Measurements from ENCODE around the gene ADGRF1.

The ADGRF1 gene

DNA sequence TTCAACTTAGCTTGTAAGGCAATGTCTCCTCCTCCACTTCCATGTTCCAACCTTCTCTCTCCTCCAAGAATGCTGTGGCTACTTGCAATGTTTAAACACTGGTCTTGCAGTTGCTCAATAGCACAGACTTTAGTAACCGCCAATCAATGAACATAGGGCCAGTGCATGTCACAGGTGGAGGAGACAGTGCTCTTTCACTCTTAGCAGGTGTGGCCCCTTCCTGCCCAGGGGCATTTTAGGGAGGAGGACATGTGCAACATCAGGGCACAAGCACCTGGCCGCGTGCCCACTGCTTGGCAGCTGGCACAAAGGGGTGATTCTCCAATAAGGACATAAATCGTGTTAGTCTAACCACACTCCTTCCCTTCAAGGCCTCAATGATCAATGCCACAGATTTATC, 41.3 kb downstream of the ADGRF1 start:
- H3K4me1 ChIP-seq (ENCODE audit: insufficient read depth, low read length, poor library complexity, severe bottlenecking) = no peaks in the 10 kb centered on the region
- no peaks in the 10 kb centered on the region for H4K20me1 ChIP-seq (ENCODE audit: insufficient read depth, low read length, poor library complexity, severe bottlenecking)
- no peaks in the 10 kb centered on the region for H3K9me3 ChIP-seq (ENCODE audit: insufficient read depth, low read depth, low read length)
- no peaks in the 10 kb centered on the region for H3K79me2 ChIP-seq (ENCODE audit: insufficient read depth, low read length)
- H3F3A ChIP-seq (ENCODE audit: low read depth) = no peaks in the 10 kb centered on the region
- no peaks in the 10 kb centered on the region for H3K9me2 ChIP-seq (replicated peaks; ENCODE audit: low read depth, low read length)
- H3K4me3 ChIP-seq (ENCODE audit: low read length, poor library complexity, severe bottlenecking) = no peak overlapping the region
- H3K4me2 ChIP-seq (ENCODE audit: low read depth, low read length, poor library complexity, severe bottlenecking) = no peak overlapping the region
- H3K27me3 ChIP-seq (ENCODE audit: insufficient read depth, low read length, poor library complexity, severe bottlenecking) = no peaks in the 10 kb centered on the region
- H2AFZ ChIP-seq (ENCODE audit: low read length) = no peak overlapping the region
- no peaks in the 10 kb centered on the region for H3K36me3 ChIP-seq (ENCODE audit: insufficient read depth, low read length)
- no peak overlapping the region for H3K9ac ChIP-seq (ENCODE audit: low read depth, low read length, poor library complexity, severe bottlenecking)
- TF ChIP-seq EZH2phosphoT487 (IDR thresholded peaks at IDR 0.05; ENCODE audit: borderline replicate concordance) = no peak
- TF ChIP-seq, protein P1, sequence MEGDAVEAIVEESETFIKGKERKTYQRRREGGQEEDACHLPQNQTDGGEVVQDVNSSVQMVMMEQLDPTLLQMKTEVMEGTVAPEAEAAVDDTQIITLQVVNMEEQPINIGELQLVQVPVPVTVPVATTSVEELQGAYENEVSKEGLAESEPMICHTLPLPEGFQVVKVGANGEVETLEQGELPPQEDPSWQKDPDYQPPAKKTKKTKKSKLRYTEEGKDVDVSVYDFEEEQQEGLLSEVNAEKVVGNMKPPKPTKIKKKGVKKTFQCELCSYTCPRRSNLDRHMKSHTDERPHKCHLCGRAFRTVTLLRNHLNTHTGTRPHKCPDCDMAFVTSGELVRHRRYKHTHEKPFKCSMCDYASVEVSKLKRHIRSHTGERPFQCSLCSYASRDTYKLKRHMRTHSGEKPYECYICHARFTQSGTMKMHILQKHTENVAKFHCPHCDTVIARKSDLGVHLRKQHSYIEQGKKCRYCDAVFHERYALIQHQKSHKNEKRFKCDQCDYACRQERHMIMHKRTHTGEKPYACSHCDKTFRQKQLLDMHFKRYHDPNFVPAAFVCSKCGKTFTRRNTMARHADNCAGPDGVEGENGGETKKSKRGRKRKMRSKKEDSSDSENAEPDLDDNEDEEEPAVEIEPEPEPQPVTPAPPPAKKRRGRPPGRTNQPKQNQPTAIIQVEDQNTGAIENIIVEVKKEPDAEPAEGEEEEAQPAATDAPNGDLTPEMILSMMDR (conservative IDR thresholded peaks at IDR 0.05; ENCODE audit: low read length) = no peak

DNA sequence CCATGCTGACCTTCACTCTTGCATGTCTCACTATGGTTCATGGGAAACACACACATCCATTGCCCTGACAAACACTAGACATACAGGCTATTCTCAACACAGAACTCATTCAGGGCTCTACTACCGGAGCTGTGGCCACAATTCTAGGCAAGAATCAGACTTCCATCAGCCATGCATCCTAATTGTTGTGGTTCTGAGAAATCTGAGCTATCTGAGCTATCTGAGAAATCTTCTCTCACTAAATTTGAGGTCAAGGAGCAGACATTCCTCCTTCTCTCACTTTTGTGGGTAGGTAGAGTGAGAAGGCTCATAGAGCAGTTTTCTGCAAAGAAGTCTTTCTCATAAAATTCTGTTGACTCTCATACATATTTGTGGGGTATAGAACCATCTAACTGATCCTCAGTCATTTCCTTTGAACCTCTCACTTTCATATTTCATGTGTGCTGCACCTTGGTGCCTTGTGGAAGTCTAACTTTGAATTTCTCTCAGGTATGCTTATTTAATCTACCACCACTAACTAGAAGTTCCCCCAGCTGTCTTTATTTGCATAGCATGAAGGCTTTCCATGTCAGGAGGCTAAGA, 43.6 kb downstream of the ADGRF1 start:
- no peaks in the 10 kb centered on the region for H4K20me1 ChIP-seq (ENCODE audit: insufficient read depth, low read length, poor library complexity, severe bottlenecking)
- TF ChIP-seq EZH2phosphoT487 (IDR thresholded peaks at IDR 0.05; ENCODE audit: borderline replicate concordance) = no peak
- TF ChIP-seq, protein P1 (conservative IDR thresholded peaks at IDR 0.05; ENCODE audit: low read length) = no peak
- no peak overlapping the region for H3K4me2 ChIP-seq (ENCODE audit: low read depth, low read length, poor library complexity, severe bottlenecking)
- H3K4me1 ChIP-seq (ENCODE audit: insufficient read depth, low read length, poor library complexity, severe bottlenecking) = no peaks in the 10 kb centered on the region
- H3K79me2 ChIP-seq (ENCODE audit: insufficient read depth, low read length) = no peaks in the 10 kb centered on the region
- no peaks in the 10 kb centered on the region for H3K36me3 ChIP-seq (ENCODE audit: insufficient read depth, low read length)
- no peak overlapping the region for H2AFZ ChIP-seq (ENCODE audit: low read length)
- no peaks in the 10 kb centered on the region for H3F3A ChIP-seq (ENCODE audit: low read depth)
- no peaks in the 10 kb centered on the region for H3K27me3 ChIP-seq (ENCODE audit: insufficient read depth, low read length, poor library complexity, severe bottlenecking)
- H3K9me3 ChIP-seq (ENCODE audit: insufficient read depth, low read depth, low read length) = no peaks in the 10 kb centered on the region
- no peak overlapping the region for H3K9ac ChIP-seq (ENCODE audit: low read depth, low read length, poor library complexity, severe bottlenecking)
- H3K9me2 ChIP-seq (replicated peaks; ENCODE audit: low read depth, low read length) = no peaks in the 10 kb centered on the region
- no peak overlapping the region for H3K4me3 ChIP-seq (ENCODE audit: low read length, poor library complexity, severe bottlenecking)

DNA sequence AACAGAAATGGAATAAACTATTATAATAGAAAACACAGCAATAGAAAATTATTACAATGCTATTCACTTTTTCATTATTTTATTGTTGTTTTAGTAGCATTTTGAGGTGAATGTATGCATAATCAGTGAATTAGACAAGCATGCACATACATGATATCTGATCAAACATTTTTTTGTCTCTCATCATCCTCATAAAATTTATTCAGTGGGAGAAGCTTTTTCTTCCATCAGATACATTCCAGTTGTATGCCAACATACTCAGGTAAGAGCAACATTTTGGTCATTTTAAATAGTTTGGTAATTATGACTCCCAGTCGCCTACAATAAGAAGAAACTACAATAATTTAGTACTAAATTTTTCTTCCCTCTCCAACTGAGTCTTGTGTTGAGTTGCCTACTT, 44.5 kb downstream of the ADGRF1 start:
- no peaks in the 10 kb centered on the region for H4K20me1 ChIP-seq (ENCODE audit: insufficient read depth, low read length, poor library complexity, severe bottlenecking)
- TF ChIP-seq, protein P1 (conservative IDR thresholded peaks at IDR 0.05; ENCODE audit: low read length) = no peak
- no peak for TF ChIP-seq EZH2phosphoT487 (IDR thresholded peaks at IDR 0.05; ENCODE audit: borderline replicate concordance)
- H3F3A ChIP-seq (ENCODE audit: low read depth) = no peaks in the 10 kb centered on the region
- H3K4me1 ChIP-seq (ENCODE audit: insufficient read depth, low read length, poor library complexity, severe bottlenecking) = no peaks in the 10 kb centered on the region
- H3K4me2 ChIP-seq (ENCODE audit: low read depth, low read length, poor library complexity, severe bottlenecking) = no peak overlapping the region
- no peak overlapping the region for H2AFZ ChIP-seq (ENCODE audit: low read length)
- no peaks in the 10 kb centered on the region for H3K79me2 ChIP-seq (ENCODE audit: insufficient read depth, low read length)
- no peak overlapping the region for H3K4me3 ChIP-seq (ENCODE audit: low read length, poor library complexity, severe bottlenecking)
- H3K9me3 ChIP-seq (ENCODE audit: insufficient read depth, low read depth, low read length) = no peaks in the 10 kb centered on the region
- no peaks in the 10 kb centered on the region for H3K27me3 ChIP-seq (ENCODE audit: insufficient read depth, low read length, poor library complexity, severe bottlenecking)
- H3K9me2 ChIP-seq (replicated peaks; ENCODE audit: low read depth, low read length) = no peaks in the 10 kb centered on the region
- no peaks in the 10 kb centered on the region for H3K36me3 ChIP-seq (ENCODE audit: insufficient read depth, low read length)
- no peak overlapping the region for H3K9ac ChIP-seq (ENCODE audit: low read depth, low read length, poor library complexity, severe bottlenecking)

All from Loucy (cell line).